Inflammatory macrophage (primary cell): ENCODE data around the gene MMP11.
A peak's percentile ranks its signal among the peaks of the same experiment; 100 is the strongest.

Experiments
- DNase-seq, 2 donors: peaks; one replicate each; pipeline ENCODE4 v3.0.0-alpha.2; 2020 to 2022

MMP11 gene

GRCh38 chr22:23803001-23803819 lies 30.6 kb downstream of the MMP11 start:
- no peak for DNase-seq

GRCh38 chr22:23804781-23805291 lies 32.2 kb downstream of the MMP11 start:
- no peak for DNase-seq

- DNase-seq = no peak
Measured at GRCh38 chr22:23806837-23807236, 34.2 kb downstream of the MMP11 start.

- DNase-seq = no peak
Measured at GRCh38 chr22:23812378-23812777, 39.7 kb downstream of the MMP11 start.

- no peak for DNase-seq
Measured at GRCh38 chr22:23815541-23816155, 43.0 kb downstream of the MMP11 start.

GRCh38 chr22:23816156-23816976 lies 43.7 kb downstream of the MMP11 start:
- no peak for DNase-seq

GRCh38 chr22:23817146-23817545 lies 44.5 kb downstream of the MMP11 start:
- DNase-seq = no peak

- no peak for DNase-seq
Measured at GRCh38 chr22:23818541-23818940, 45.9 kb downstream of the MMP11 start.

- peak in 1 of 2 donors; percentile 6 for DNase-seq
Measured at GRCh38 chr22:23820748-23821211, 48.1 kb downstream of the MMP11 start.

- no peak for DNase-seq
Measured at GRCh38 chr22:23822101-23822671, 49.5 kb downstream of the MMP11 start.

- DNase-seq = no peak
Measured at GRCh38 chr22:23823331-23823791, 50.7 kb downstream of the MMP11 start.

GRCh38 chr22:23824476-23825245 lies 52.0 kb downstream of the MMP11 start:
- no peak for DNase-seq

- no peak for DNase-seq
Measured at GRCh38 chr22:23825246-23825905, 52.7 kb downstream of the MMP11 start.

GRCh38 chr22:23826510-23827350 lies 54.1 kb downstream of the MMP11 start:
- DNase-seq = no peak

GRCh38 chr22:23827351-23827995 lies 54.8 kb downstream of the MMP11 start:
- DNase-seq = no peak

GRCh38 chr22:23828800-23829680 lies 56.4 kb downstream of the MMP11 start:
- DNase-seq = no peak

- no peak for DNase-seq
Measured at GRCh38 chr22:23829845-23830372, 57.3 kb downstream of the MMP11 start.

GRCh38 chr22:23831261-23831660 lies 58.6 kb downstream of the MMP11 start:
- no peak for DNase-seq
